ENCODE data around the gene AHNAK. TPM values are rescaled to one million over a fixed set of nuclear protein-coding genes. Genes with fewer than 3 reads are reported as not detected.
"Not testable (repeated sequence)": the region's sequence is repeated elsewhere in the genome, so short reads cannot be mapped to it uniquely, and the experiment has no call there.

Gene AHNAK
- total RNA-seq, 1 donor from 2014 or later: 485 TPM

DNA sequence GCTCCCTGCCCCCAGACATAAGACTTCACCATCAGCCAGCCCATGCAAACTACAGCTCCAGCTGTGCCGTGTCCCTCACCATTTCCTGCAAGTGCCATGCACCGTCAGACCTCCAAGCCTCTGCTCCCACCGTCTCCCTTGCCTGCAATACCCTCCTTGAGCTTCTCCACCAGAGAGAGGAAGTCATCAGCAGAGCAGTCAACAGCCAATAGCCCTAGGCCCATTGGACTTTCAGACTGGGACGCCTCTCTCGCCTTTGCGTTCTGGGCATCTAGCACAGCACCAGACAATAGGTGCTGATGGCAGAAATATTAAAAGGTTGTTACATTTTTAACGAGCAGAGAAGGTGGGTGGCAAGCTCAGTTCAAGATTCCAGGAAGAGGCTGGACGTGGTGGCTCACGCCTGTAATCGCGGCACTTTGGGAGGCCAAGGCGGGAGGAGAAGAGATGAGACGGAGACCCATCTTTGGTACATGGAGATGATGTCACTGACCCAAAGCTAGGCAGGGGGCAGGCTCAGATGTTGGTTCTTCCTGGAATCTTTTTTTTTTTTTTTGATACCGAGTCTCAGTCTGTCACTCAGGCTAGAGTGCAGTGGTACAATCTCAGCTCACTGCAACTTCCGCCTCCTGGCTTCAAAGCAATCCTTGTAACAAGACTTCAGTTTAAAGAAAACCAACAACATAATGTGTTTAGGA lies 95.9 kb downstream of the AHNAK start:
- intact Hi-C loops (cut with DNase I): no loop called here
- no peak for DNase-seq (ENCODE audit: low spot score)

DNA sequence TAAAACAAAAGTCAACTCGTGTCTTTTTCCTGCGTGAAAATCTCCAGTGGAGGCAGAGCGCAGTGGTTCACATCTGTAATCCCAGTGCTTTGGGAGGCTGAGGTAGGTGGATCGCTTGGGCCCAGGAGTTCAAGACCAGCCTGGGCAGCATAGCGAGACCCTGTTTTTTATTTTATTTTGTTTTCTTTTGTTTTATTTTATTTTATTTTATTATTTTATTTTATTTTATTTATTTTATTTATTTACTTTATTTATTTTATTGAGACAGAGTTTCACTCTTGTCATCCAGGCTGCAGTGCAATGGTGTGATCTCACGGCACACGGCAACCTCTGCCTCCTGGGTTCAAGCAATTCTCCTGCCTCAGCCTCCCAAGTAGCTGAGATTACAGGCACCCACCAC lies 96.7 kb downstream of the AHNAK start:
- not testable (repeated sequence) for DNase-seq (ENCODE audit: low spot score)

DNA sequence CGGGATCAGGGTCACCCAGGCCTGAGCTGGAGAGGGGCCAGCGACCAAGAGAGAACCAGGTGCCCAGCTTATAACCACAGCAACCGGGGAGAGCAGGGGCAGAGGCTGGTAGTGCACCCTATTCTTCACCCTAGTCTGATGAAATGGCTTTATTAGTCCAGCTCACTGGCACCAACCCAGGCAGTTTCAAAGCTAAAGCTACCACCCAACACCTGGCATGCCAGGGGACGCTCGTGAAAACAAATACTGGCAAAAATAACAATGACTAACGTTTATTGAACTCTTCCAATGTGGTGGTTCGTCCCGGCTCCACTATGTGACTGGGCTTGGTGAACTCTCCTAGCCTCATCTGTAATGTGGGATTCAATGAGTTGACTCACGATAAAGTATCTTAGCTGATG lies 97.2 kb downstream of the AHNAK start:
- intact Hi-C loops (cut with DNase I): no loop called here
- no peak for DNase-seq (ENCODE audit: low spot score)

More for the DNA sequence above, 96.7 kb downstream of the AHNAK start:
- intact Hi-C loops (cut with DNase I): not testable (repeated sequence)

DNA sequence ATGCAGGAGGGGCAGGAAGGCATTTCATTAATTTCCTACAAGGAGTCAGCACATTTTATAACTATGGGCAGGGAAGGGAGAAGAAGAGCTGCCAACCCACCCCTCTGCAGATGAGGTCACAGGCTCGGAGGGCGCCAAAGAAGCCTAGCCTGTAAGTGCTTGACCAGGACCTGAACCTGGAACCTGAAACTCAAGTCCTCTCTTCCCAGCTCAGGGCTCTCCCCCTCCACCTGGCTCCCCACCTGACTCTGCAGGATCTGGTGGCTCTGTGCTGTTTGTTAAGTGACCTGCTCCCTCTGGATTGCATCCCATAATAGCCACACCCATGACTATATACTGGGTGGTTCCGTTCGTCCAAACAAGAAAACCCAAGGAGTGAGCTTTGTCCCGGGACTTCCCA lies 100.5 kb downstream of the AHNAK start:
- intact Hi-C loops (cut with DNase I): no loop called here

DNA sequence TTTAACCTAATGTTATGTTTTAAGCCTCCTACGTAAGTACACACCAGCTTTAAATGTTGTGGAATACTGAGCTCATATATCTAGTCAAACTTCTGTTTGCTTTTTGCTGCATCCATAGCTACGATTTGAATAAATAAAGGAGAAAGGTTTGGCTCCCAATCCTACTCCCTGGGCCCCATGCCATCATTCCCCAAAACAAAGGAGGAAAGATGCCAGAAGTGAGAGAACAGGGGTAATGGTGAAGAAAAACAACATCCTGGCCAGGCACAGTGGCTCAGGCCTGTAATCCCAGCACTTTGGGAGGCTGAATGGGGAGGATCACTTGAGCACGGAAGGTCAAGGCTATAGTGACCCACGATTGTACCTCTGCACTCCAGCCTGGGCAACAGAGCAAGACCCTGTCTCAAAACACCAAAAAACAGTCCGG lies 101.3 kb downstream of the AHNAK start:
- DNase-seq (ENCODE audit: low spot score): no peak
- intact Hi-C loops (cut with DNase I): no loop called here

More for the DNA sequence above, 100.5 kb downstream of the AHNAK start:
- no peak for DNase-seq (ENCODE audit: low spot score)

DNA sequence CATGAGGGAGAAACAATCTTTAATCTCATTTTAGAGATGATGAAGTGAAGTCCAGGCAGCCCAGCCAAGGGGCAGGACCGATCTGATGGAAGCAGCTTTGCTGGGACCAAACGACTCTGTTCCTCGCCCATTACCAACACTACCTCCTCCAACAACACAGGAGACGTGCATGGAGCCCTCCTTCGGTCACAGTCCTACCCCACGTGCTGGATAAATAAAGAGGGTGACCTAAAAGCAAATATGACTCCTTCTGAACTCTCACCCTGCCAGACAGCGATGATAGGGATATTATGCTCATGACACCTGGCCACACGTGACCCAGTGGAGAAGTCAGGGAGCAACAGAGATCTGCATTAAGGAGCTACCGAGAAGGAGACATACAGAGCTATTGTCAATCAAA lies 101.8 kb downstream of the AHNAK start:
- no peak for DNase-seq (ENCODE audit: low spot score)
- intact Hi-C loops (cut with DNase I): loop anchor here (5.0 kb wide), 2 partner anchors 52 to 97 kb away; no protein-coding TSS in a partner anchor

DNA sequence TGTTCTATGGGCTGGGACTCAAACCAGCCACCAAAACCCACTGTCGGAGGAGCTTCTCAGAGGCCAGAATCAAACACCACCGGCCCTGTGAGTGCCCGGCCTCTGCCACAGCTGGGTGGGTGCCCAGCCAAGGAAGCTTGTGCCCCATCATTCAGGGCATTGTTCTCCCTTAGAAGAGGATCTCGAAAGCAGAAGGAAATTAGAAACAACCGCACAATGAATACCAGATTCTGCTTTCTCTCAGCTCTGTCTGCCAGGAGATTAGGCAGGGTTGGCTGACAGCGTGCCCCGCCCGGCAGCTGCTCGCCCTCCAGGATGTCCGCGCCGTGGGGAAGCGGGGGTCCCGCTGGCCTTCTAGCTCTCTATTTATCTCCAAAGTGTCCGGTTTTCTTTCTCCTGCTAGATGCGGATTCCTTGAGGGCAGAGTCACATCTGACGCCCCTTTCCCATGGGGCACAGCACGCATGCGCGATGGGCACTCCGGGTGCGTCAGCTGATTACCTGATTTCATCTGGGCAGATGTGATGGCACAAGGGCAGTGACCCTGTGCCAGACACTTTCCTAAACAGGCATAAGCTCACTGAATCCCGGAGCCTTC lies 102.3 kb downstream of the AHNAK start:
- peak; percentile 79 for DNase-seq (ENCODE audit: low spot score)
- intact Hi-C loops (cut with DNase I): loop anchor here (5.0 kb wide), 2 partner anchors 53 to 98 kb away; no protein-coding TSS in a partner anchor

DNA sequence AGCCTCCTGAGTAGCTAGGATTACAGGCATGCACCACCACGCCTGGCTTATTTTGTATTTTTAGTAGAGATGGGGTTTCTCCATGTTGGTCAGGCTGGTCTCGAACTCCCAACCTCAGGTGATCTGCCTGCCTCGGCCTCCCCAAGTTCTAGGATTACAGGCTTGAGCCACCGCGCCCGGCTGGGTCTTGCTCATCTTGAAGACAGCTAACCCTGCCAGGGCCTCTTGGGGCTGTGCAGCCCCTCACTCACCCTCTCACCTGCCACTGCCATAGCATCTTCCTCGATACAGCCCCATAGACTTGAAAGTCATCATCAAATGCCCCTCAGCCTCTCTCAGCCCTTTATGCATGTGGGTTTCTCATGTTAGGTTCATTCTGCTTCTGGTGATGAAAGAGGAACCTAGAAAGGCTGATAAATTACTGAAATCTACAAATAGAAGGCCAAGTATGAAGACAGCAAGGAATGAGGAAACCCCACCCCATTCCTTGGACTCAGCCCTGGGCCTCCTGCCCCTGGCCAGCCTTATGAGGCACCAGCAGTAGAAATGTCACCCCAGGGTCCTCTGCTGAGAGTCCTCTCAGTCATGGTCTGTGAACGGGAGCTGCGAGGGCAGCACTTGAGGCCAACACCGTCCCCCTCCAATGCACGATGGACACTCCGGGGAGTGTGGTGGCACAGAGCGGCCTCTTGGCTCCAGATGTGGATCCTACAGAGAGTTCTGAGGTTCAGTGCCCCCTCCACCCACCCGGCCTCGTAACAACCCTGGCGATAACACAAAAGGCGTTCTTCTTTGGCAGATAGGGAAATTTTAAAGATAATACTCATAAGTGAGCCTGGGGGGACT lies 103.0 kb downstream of the AHNAK start:
- no peak for DNase-seq (ENCODE audit: low spot score)
- intact Hi-C loops (cut with DNase I): loop anchor here (5.0 kb wide), 2 partner anchors 54 to 99 kb away; no protein-coding TSS in a partner anchor

DNA sequence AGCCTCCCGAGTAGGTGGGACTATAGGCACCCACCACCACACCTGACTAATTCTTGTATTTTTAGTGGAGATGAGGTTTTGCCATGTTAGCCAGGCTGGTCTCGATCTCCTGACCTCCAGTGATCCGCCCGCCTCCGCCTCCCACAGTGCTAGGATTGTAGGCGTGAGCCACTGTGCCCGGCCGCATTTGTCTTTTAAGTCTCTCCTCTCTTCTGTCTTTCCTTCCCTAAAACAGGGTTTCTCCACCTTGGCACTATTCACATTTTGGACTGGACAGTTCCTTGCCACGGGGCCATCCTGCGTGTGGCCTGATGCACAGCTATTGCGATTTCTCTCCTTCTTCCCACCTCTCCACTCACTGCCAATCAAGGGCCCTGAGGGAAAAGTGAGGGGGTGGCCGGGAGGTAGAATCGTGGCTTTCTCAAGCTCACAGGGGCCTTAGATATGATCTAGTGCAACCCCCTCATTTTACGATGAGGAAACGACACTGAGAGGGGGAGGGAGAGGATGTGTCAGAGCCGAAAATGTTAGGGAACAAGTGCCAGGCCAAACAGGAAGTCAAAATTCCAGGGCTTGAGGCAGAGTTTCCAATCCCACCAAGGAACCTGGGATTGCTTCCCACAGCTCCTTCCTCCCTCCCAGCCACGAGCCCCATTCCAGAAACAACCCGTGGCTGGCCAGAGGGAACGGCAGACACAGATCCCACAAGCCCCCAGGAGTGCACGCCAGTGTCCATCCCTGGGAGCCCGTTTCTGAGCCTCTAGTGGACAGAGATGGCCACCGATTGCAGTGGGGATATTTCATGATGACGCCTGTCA lies 106.6 kb downstream of the AHNAK start:
- DNase-seq (ENCODE audit: low spot score): no peak
- intact Hi-C loops (cut with DNase I): loop anchor here (5.0 kb wide), 2 partner anchors 57 to 102 kb away; no protein-coding TSS in a partner anchor

DNA sequence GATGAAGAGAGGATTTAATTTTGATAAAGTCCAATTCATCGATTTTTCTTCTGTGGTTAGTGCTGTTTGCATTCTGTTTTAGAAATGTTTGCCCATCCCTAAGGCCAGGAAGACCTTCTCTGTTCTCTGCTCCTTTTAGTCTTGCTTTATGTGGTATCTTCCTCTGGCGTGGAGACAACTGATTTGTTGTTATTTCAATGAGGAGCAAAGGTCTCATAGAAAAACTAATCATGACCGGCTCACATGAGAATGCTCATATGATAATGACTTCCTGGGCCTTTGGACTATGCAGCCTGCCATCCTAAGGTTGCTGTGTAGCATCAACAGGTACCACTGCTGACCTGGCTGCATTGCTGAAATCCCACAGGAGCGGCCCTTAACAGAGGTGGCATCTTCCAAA lies 108.0 kb downstream of the AHNAK start:
- intact Hi-C loops (cut with DNase I): no loop called here
- DNase-seq (ENCODE audit: low spot score): no peak

DNA sequence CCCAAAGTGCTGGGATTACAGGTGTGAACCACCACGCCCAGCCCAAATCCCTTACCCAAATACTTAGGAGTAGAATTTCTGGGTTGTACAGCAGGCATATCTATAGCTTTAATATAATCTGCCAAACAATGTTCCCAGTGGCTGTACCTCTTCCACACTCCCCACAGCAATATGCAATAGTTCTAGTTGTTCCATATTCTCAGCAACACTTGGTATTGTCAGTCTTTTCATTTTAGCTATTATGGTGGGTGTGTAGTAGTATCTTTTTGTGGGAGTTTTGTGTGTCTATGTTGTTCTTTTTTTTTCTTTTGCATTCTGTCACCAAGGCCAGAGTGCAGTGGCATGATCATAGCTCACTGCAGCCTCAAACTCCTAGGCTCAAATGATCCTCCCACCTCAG lies 109.0 kb downstream of the AHNAK start:
- DNase-seq (ENCODE audit: low spot score): no peak
- intact Hi-C loops (cut with DNase I): no loop called here

DNA sequence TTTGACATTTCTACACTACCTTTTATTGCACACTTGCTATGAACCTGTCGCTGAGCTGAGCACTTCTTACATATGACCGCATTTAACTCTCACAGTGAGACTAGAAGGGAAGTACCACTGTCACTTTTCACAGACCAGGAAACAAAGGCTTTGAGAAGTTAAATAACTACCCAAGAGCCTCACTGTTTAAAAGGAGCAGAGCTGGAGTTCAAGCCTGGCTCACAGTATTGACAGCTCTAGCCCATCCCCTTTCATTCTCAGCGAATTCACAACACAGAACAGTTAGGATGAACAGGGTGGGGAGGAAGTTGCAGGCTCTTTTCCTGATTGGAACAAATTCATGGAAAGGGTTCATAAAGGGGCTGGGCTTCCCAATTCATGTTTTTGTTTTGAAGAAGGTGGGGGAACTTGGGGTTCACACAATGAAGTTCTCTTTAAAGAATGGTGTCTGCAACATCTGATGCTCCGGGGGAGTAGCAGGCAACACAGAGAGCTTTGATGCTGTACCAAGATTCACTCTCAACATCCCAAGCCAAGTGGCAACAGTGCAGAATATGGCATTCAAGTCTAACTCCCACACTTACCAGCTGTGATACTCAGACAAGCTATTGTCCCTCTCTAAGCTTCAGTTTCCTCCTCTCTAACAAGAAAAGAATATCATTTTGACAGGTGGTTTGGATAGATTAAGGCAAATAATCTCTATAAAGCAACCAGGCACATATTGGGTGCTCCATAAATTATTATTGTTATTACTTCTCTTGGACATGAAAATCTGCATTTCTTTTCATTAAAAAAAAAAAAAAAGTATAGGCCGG lies 110.6 kb downstream of the AHNAK start:
- no peak for DNase-seq (ENCODE audit: low spot score)
- intact Hi-C loops (cut with DNase I): no loop called here

DNA sequence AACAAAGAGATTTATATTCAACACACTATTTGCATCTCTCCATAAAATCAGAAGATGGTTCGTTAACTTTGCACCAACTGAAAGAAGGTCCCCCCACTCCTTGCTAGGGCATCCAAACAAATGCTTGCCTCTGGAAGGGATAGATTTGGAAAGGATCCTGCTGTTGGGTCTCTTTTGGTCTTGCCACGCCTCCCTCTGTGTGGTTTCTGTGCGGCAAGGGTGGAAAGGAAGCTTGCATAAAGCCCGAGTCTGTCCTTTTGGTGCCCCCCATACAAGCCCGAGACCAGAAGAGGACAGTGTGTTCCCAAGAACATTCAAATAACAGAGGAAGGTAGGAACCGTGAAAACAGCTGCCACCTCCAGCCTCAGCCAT lies 112.7 kb downstream of the AHNAK start:
- DNase-seq (ENCODE audit: low spot score): no peak
- intact Hi-C loops (cut with DNase I): no loop called here

DNA sequence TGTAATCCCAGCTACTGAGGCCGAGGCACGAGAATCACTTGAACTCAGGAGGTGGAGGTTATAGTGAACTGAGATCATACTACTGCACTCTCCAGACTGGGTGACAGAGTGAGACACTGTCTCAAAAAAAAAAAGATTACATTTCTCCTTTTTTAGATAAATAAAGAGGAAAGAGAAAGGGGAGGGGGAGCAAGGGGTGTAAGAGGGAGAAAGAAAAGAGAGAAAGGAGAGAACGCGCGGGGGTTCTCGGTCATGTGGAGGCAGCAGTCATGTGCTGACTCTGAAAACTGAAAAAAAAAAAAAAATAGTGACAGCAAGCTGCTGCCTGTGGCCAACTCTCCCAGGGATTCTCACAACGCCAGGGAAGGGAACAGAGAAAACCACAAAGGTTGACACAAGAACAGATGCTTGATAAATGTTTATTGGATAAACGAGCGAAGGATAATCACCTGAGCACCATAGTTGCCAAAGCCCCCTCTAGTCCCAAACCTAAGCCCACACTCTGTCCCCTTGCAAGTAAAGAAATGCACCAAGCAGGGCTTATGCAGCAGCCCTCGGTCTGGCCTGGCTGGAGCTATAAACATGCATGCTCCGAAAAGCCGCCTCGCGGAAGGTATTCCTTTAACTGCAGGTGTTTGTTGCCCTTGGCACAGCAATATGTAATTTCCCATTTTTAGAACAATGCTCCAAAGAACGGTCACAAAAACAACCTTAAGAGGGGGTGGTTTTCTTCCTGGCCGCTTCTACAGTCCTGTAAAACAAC lies 113.3 kb downstream of the AHNAK start:
- no peak for DNase-seq (ENCODE audit: low spot score)
- intact Hi-C loops (cut with DNase I): no loop called here

DNA sequence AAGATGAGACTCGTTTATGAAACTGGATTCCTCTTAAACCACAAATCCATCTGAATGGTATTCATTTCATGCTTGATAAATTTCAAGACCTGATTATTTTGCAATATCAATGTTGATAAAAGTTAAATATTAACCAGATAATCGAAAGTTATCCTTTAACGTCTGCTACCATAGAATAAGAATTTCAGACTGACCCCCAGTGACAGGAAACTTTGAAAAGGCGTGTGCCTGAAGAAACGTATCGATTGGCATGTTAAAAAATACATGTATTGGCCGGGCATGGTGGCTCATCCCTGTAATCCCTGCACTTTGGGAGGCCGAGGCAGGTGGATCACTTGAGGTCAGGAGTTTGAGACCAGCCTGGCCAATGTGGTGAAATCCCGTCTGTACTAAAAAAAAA lies 113.9 kb downstream of the AHNAK start:
- no peak for DNase-seq (ENCODE audit: low spot score)
- intact Hi-C loops (cut with DNase I): no loop called here

DNA sequence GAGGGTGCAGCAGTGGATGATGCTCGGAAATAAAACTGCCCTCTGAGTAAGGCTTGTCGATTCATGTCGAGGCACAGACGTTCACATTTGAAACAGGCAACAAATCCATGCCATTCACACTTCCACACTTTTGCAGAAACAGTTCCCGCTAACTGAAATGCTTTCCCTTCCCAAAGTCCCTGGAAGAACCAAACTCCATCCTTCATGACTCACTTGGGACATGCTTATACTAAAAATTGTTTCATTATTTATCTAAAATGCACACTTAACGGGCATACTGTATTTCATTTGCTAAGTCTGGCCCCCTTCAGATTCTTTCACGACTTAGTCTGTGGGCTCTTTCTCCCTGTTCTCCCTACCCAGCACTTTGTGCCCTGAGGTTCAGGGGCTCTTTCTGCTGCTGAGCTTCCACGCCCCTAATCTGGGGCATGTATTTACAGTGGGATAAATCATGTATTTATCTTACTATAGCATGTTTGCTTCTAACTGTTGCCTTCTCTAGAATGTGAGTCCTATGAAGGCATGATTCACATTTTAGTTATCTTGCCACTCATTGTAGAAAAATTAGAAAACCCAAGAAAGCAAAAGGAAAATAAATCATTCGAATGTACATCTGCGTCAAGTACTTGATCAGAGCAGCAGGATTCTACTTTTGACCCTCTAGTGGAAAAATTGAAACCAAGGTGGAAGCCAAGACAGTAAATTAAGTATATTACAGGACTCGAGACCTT lies 115.3 kb downstream of the AHNAK start:
- intact Hi-C loops (cut with DNase I): no loop called here
- no peak for DNase-seq (ENCODE audit: low spot score)

DNA sequence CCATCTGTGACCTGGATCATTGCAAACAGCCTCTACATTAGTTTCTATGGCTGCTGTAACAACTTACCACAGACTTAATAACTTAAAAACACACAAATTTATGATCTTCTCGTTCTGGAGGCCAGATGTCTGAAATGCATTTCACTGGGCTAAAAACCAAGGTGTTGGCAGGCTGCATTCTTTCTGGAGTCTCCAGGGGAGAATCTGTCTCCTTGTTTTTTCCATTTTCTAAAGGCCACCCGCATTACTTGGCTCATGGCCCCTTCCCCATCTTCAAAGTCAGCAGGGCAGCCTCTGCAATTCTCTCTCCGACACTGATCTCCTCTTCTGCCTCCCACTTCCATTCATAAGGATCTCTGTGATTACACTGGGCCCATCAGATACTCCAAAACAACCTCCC lies 116.2 kb downstream of the AHNAK start:
- intact Hi-C loops (cut with DNase I): no loop called here
- DNase-seq (ENCODE audit: low spot score): no peak

Measured in cardiac septum (tissue), 1 donor.